GM12891 (cell line): ENCODE results near the gene TMEM203.

Experiments
- POLR2A ChIP-seq: IDR thresholded peaks from 2 replicates; pipeline ENCODE4 v1.6.1; 2011; ENCODE audit warnings: low read depth, low read length, control low read depth
- POLR2AphosphoS5 ChIP-seq: IDR thresholded peaks from 2 replicates; pipeline ENCODE4 v1.6.1; 2011; ENCODE audit warnings: low read depth, low read length, control low read depth
- SPI1 ChIP-seq: IDR thresholded peaks from 2 replicates; pipeline ENCODE4 v1.6.1; 2011; ENCODE audit warnings: low read depth, low read length, control low read depth
- TAF1 ChIP-seq: IDR thresholded peaks from 2 replicates; pipeline ENCODE4 v1.6.1; 2011; ENCODE audit warnings: low read depth, low read length, control low read depth

DNA sequence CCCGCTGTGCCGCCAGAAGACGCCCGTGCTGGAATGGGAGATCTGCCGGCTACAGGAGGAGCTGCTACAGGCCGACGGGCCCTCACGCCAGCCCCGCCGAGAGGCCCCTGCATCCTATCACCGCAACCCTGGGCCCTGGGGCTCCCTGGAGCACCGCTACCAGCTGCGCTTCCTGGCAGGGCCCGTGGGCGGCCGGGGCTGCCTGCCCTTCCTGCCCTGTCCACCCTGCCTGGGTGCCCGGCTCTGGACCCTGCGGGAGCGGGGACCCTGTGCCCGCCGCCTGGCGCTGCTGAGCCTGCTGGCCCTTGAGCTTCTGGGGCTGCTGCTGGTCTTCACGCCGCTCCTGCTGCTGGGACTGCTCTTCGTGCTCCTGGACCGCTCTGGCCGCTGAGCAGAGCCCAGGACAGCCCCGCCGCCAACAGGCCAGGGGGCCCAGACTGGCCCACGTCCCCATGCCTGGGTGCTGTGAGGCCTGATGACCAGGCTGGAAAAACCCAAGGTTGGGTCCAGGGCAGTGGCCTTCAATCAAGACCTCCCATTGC, 12.8 kb upstream of the TMEM203 start:
- TF ChIP-seq POLR2A (no peak), SPI1 (no peak), POLR2AphosphoS5 (no peak), TAF1 (no peak)
